Iris pigment epithelial cell (primary cell): ENCODE data around the gene UTP18.
A peak's percentile ranks its signal among the peaks of the same experiment; 100 is the strongest.
"Not testable (repeated sequence)": the region's sequence is repeated elsewhere in the genome, so short reads cannot be mapped to it uniquely, and the experiment has no call there.

ENCODE experiments used
- DNase-seq: peaks from one replicate; pipeline ENCODE4 v3.0.0-alpha.2; 2011; ENCODE audit warnings: low read depth

The UTP18 gene

GRCh38 chr17:51260237-51261023 lies at the start of gene UTP18:
UTP18 (plus strand) TSS chr17:51260546; CDS start chr17:51260585, 39 bp downstream.
- peak; percentile 98 for DNase-seq

- peak; percentile 39 for DNase-seq
Measured at GRCh38 chr17:51214920-51215319, 45.4 kb upstream of the UTP18 start.

GRCh38 chr17:51217946-51218345 lies 42.4 kb upstream of the UTP18 start:
- DNase-seq: no peak

- DNase-seq: no peak
Measured at GRCh38 chr17:51221322-51221721, 39.0 kb upstream of the UTP18 start.

- DNase-seq: peak; percentile 23
Measured at GRCh38 chr17:51224402-51225262, 35.7 kb upstream of the UTP18 start.

- DNase-seq: not testable (repeated sequence)
Measured at GRCh38 chr17:51225523-51225922, 34.8 kb upstream of the UTP18 start.

- peak; percentile 79 for DNase-seq
Measured at GRCh38 chr17:51228161-51228560, 32.2 kb upstream of the UTP18 start.

GRCh38 chr17:51229889-51230288 lies 30.5 kb upstream of the UTP18 start:
- no peak for DNase-seq

- peak; percentile 18 for DNase-seq
Measured at GRCh38 chr17:51230306-51230705, 30.0 kb upstream of the UTP18 start.

- DNase-seq: peak; percentile 21
Measured at GRCh38 chr17:51231999-51232398, 28.3 kb upstream of the UTP18 start.

GRCh38 chr17:51234162-51234561 lies 26.2 kb upstream of the UTP18 start:
- DNase-seq: no peak

GRCh38 chr17:51238255-51238887 lies 22.0 kb upstream of the UTP18 start:
- DNase-seq: no peak

- DNase-seq: no peak
Measured at GRCh38 chr17:51240275-51240674, 20.1 kb upstream of the UTP18 start.

- DNase-seq: no peak
Measured at GRCh38 chr17:51244041-51244440, 16.3 kb upstream of the UTP18 start.

- peak; percentile 29 for DNase-seq
Measured at GRCh38 chr17:51245535-51245934, 14.8 kb upstream of the UTP18 start.

- DNase-seq: peak; percentile 67
Measured at GRCh38 chr17:51250314-51250840, 10.0 kb upstream of the UTP18 start.

GRCh38 chr17:51251010-51251409 lies 9.3 kb upstream of the UTP18 start:
- DNase-seq: peak; percentile 29

GRCh38 chr17:51255673-51256072 lies 4.7 kb upstream of the UTP18 start:
- no peak for DNase-seq

- no peak for DNase-seq
Measured at GRCh38 chr17:51256101-51256500, 4.2 kb upstream of the UTP18 start.

- peak; percentile 14 for DNase-seq
Measured at GRCh38 chr17:51257150-51258081, 2.9 kb upstream of the UTP18 start.
